ENCODE results near the gene STH.
"Not testable (repeated sequence)": the region's sequence is repeated elsewhere in the genome, so short reads cannot be mapped to it uniquely, and the experiment has no call there.

Gene STH

DNA sequence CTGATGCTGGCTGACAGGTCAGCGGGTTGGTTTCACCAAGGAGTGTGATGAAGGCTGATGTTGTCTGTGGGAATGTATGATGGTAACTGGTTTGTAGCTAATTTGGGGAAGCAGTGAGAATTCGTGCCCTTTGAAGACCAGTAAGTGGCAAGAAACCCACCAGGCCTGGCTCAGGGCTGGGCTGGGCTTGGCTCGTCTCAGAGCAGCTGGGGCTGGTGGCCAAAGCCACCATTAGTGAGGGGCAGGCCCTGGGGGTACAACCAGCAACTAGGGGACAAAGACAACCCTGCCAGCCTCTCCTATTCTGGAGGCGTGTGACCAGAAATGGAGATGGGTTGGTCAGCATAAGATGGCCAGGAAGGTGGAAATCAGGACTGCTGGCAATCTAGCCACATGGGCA, 13.0 kb upstream of the STH start:
- no peak for DNase-seq

DNA sequence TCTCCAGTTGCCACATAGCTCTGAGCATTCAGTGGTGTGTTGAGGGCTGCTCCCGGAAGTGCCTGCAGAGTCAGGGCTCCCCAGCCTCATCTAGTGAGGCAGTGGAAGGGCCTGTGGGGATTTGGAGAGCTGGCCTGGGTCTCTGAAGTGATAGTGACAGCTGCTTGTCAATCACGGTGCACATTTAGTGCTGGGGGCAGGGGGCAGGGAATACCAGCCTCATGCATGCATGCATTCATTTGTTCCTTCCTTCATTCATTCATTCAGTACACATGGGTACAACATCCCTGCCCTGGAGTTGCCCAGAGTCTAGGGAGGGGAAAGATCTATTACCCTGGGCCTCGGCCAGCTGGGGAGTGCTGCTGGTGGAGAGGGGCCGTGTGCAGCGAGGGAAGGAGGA, 11.3 kb upstream of the STH start:
- no peak for DNase-seq

DNA sequence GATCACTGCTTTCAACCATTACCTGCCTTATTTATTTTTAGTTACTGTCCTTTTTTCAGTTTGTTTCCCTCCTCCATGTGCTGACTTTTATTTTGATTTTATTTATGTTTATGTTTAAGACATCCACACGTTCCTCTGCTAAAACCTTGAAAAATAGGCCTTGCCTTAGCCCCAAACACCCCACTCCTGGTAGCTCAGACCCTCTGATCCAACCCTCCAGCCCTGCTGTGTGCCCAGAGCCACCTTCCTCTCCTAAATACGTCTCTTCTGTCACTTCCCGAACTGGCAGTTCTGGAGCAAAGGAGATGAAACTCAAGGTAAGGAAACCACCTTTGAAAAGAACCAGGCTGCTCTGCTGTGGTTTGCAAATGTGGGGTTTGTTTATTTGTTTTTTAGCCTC, 9.3 kb upstream of the STH start:
- no peak for DNase-seq

DNA sequence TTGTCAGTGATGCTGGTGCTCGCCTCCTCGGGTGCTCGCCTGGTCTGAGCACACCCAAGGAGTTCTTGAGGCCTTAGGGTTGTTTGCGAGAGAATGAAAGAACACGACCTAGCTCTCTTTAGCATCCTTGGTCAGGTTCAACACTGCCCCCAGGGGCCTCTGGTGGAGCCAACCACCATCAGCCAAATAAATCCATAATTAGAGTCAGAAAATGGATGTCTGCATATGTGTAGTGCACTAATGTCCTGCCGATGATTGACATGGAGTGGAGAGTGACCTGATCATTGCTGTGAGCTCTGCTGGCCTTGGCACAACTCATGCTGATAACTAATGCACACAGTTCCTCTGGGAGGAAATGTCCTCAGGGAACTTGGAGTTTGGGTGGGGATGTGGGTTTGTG, 8.2 kb upstream of the STH start:
- DNase-seq: no peak

DNA sequence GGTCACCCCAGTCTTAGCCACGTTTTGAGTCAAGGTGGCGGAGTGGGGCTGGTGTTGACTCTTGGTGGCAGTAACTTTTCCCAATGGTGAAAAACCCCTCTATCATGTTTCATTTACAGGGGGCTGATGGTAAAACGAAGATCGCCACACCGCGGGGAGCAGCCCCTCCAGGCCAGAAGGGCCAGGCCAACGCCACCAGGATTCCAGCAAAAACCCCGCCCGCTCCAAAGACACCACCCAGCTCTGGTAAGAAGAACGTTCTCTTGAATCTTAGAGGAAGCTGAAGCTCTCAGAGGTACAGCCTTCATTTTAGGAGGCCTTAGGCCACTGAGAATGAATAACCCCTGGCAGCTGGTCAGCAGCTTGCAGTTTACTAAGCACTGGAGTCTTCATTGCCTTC, 7.7 kb upstream of the STH start:
- DNase-seq: no peak

DNA sequence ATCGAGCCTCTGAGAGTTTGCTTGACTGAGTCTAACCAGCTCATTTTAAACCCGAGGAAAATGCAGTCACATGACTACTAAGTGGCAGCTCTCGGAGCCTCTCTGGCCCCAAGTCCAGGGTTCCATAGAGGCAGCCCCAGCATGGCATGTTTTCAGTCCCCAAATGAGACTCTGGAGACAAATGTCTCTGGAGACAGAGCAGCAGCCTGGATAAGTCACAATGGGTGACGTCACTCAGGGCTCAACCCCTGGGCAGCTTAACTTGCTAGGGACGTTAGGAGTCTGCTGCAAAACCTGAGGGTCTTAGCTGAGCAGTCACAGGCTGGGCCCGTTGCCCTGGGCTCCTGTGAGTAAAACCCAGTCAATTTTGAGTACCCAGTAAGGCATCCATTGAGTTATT, 6.9 kb upstream of the STH start:
- no peak for DNase-seq

DNA sequence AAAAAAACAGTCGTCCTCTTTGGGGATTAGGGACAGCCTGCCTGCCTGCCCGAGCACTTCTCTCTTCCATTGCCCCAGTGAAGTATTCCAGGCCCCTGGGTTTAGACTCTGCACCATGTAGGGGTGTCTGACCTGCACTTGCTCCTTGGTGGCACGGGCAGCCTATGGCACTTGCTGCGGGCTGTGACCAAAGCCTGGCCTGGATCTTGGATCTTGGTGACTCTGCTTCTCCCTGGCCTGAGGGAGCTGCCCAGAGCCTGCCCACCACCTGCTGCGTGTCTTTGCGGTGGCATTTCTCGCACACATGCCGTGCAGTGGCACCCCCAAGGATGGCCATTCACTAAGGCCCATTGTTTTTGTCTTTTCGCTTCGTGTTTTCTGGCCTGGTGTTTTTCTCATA, 6.1 kb upstream of the STH start:
- no peak for DNase-seq

DNA sequence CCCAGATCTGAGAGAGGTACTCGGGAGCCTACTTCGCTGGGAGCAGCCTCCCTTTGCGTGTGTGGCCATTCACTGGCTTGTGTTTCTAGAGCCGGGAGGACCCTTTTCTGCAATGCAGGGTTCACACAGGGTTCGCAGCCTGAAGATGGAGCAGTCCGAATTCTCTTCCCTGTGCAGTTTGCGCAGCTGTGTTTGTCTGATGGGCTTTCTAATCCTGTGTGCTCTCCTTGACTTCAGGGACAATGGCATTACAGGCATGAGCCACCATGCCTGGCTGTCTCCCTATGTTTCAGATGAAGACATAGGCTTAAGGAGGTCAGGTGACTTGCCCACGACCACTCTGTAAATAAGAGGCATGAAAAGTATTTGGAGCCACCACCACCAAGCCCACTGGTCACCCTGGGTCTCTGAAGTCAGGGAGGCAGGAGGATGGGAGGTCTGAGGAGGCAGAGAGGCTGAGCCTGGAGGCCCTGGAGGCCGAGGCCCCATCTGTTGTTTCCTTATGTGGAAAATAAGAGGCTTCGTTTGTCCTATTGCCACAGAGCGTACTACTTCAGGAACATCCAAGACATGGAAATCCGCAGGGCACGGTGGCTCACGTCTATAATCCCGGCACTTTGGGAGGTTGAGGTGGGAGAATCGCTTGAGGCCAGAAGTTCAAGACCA, 5.0 kb upstream of the STH start:
- DNase-seq: no peak

DNA sequence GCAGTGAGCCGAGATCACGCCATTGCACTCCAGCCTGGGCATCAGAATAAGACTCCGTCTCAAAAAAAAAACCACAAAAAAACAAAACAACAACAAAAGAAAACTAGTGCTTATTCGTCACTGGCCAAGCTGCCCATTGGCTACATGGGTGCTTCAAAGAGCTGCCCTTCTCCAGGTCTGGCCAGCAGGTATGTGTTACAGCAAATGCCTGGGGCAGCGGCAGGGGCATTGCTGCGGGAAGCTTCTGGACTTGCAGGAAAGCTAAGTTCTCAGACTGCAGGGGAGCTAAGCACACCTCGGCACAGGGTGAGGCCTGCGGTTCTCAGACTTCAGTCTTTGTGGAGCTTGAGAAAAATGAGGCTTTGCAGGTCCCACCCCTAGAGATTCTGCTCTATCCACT, 4.1 kb upstream of the STH start:
- no peak for DNase-seq

DNA sequence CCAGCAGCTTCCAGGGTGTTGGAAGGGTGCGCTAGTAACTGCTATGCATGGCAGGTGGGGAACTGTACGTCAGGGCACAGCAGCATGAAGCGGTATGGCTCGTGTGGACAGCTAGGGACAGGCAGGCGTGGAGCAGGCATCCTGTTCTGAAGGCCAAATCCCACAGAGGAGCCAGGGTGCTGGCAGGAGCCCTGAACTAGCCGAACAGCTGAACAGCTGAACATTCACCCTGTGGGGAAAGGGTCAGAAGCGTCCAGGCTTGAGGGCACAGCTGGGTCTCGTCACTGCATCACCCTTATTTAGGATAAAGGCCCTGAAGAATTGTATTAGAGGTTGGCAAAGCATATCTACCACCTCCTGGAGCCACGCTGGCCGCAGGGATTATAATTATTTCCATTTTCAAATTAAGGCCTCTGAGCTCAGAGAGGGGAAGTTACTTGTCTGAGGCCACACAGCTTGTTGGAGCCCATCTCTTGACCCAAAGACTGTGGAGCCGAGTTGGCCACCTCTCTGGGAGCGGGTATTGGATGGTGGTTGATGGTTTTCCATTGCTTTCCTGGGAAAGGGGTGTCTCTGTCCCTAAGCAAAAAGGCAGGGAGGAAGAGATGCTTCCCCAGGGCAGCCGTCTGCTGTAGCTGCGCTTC, 3.3 kb upstream of the STH start:
- no peak for DNase-seq

DNA sequence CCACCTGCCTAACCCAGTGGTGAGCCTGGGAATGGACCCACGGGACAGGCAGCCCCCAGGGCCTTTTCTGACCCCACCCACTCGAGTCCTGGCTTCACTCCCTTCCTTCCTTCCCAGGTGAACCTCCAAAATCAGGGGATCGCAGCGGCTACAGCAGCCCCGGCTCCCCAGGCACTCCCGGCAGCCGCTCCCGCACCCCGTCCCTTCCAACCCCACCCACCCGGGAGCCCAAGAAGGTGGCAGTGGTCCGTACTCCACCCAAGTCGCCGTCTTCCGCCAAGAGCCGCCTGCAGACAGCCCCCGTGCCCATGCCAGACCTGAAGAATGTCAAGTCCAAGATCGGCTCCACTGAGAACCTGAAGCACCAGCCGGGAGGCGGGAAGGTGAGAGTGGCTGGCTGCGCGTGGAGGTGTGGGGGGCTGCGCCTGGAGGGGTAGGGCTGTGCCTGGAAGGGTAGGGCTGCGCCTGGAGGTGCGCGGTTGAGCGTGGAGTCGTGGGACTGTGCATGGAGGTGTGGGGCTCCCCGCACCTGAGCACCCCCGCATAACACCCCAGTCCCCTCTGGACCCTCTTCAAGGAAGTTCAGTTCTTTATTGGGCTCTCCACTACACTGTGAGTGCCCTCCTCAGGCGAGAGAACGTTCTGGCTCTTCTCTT, 2.6 kb upstream of the STH start:
- DNase-seq: no peak

DNA sequence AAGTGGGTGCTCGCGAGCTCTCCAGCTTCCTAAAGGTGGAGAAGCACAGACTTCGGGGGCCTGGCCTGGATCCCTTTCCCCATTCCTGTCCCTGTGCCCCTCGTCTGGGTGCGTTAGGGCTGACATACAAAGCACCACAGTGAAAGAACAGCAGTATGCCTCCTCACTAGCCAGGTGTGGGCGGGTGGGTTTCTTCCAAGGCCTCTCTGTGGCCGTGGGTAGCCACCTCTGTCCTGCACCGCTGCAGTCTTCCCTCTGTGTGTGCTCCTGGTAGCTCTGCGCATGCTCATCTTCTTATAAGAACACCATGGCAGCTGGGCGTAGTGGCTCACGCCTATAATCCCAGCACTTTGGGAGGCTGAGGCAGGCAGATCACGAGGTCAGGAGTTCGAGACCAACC, 1.9 kb upstream of the STH start:
- DNase-seq: no peak

DNA sequence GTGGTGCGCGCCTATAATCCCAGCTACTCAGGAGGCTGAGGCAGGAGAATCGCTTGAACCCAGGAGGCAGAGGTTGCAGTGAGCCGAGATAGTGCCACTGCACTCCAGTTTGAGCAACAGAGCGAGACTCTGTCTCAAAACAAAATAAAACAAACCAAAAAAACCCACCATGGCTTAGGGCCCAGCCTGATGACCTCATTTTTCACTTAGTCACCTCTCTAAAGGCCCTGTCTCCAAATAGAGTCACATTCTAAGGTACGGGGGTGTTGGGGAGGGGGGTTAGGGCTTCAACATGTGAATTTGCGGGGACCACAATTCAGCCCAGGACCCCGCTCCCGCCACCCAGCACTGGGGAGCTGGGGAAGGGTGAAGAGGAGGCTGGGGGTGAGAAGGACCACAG, 1.4 kb upstream of the STH start:
- no peak for DNase-seq

DNA sequence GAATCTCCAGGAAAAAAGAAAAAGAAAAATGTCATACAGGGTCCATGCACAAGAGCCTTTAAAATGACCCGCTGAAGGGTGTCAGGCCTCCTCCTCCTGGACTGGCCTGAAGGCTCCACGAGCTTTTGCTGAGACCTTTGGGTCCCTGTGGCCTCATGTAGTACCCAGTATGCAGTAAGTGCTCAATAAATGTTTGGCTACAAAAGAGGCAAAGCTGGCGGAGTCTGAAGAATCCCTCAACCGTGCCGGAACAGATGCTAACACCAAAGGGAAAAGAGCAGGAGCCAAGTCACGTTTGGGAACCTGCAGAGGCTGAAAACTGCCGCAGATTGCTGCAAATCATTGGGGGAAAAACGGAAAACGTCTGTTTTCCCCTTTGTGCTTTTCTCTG, 845 bp downstream of the STH start:
- no peak for DNase-seq

DNA sequence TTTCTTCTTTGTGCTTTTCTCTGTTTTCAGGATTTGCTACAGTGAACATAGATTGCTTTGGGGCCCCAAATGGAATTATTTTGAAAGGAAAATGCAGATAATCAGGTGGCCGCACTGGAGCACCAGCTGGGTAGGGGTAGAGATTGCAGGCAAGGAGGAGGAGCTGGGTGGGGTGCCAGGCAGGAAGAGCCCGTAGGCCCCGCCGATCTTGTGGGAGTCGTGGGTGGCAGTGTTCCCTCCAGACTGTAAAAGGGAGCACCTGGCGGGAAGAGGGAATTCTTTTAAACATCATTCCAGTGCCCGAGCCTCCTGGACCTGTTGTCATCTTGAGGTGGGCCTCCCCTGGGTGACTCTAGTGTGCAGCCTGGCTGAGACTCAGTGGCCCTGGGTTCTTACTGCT, 1.2 kb downstream of the STH start:
- no peak for DNase-seq

DNA sequence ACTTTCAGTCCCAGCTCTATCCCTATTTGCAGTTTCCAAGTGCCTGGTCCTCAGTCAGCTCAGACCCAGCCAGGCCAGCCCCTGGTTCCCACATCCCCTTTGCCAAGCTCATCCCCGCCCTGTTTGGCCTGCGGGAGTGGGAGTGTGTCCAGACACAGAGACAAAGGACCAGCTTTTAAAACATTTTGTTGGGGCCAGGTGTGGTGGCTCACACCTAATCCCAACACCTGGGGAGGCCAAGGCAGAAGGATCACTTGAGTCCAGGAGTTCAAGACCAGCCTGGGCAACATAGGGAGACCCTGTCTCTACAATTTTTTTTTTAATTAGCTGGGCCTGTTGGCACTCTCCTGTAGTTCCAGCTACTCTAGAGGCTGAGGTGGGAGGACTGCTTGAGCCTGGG, 1.7 kb downstream of the STH start:
- no peak for DNase-seq

DNA sequence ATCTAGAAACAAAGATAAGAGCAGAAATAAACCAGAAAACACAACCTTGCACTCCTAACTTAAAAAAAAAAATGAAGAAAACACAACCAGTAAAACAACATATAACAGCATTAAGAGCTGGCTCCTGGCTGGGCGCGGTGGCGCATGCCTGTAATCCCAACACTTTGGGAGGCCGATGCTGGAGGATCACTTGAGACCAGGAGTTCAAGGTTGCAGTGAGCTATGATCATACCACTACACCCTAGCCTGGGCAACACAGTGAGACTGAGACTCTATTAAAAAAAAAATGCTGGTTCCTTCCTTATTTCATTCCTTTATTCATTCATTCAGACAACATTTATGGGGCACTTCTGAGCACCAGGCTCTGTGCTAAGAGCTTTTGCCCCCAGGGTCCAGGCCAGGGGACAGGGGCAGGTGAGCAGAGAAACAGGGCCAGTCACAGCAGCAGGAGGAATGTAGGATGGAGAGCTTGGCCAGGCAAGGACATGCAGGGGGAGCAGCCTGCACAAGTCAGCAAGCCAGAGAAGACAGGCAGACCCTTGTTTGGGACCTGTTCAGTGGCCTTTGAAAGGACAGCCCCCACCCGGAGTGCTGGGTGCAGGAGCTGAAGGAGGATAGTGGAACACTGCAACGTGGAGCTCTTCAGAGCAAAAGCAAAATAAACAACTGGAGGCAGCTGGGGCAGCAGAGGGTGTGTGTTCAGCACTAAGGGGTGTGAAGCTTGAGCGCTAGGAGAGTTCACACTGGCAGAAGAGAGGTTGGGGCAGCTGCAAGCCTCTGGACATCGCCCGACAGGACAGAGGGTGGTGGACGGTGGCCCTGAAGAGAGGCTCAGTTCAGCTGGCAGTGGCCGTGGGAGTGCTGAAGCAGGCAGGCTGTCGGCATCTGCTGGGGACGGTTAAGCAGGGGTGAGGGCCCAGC, 2.6 kb downstream of the STH start:
- DNase-seq: no peak

DNA sequence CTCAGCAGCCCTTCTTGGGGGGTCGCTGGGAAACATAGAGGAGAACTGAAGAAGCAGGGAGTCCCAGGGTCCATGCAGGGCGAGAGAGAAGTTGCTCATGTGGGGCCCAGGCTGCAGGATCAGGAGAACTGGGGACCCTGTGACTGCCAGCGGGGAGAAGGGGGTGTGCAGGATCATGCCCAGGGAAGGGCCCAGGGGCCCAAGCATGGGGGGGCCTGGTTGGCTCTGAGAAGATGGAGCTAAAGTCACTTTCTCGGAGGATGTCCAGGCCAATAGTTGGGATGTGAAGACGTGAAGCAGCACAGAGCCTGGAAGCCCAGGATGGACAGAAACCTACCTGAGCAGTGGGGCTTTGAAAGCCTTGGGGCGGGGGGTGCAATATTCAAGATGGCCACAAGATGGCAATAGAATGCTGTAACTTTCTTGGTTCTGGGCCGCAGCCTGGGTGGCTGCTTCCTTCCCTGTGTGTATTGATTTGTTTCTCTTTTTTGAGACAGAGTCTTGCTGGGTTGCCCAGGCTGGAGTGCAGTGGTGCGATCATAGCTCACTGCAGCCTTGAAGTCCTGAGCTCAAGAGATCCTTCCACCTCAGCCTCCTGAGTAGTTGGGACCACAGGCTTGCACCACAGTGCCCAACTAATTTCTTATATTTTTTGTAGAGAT, 3.4 kb downstream of the STH start:
- no peak for DNase-seq

DNA sequence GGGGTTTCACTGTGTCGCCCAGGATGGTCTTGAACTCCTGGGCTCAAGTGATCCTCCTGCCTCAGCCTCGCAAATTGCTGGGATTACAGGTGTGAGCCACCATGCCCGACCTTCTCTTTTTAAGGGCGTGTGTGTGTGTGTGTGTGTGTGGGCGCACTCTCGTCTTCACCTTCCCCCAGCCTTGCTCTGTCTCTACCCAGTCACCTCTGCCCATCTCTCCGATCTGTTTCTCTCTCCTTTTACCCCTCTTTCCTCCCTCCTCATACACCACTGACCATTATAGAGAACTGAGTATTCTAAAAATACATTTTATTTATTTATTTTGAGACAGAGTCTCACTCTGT, 3.9 kb downstream of the STH start:
- no peak for DNase-seq

DNA sequence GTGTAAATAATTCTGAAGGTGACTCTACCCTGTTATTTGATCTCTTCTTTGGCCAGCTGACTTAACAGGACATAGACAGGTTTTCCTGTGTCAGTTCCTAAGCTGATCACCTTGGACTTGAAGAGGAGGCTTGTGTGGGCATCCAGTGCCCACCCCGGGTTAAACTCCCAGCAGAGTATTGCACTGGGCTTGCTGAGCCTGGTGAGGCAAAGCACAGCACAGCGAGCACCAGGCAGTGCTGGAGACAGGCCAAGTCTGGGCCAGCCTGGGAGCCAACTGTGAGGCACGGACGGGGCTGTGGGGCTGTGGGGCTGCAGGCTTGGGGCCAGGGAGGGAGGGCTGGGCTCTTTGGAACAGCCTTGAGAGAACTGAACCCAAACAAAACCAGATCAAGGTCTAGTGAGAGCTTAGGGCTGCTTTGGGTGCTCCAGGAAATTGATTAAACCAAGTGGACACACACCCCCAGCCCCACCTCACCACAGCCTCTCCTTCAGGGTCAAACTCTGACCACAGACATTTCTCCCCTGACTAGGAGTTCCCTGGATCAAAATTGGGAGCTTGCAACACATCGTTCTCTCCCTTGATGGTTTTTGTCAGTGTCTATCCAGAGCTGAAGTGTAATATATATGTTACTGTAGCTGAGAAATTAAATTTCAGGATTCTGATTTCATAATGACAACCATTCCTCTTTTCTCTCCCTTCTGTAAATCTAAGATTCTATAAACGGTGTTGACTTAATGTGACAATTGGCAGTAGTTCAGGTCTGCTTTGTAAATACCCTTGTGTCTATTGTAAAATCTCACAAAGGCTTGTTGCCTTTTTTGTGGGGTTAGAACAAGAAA, 5.1 kb downstream of the STH start:
- no peak for DNase-seq

DNA sequence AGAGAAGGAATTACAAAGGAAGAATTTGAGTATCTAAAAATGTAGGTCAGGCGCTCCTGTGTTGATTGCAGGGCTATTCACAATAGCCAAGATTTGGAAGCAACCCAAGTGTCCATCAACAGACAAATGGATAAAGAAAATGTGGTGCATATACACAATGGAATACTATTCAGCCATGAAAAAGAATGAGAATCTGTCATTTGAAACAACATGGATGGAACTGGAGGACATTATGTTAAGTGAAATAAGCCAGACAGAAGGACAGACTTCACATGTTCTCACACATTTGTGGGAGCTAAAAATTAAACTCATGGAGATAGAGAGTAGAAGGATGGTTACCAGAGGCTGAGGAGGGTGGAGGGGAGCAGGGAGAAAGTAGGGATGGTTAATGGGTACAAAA, 7.0 kb downstream of the STH start:
- DNase-seq: not testable (repeated sequence)

DNA sequence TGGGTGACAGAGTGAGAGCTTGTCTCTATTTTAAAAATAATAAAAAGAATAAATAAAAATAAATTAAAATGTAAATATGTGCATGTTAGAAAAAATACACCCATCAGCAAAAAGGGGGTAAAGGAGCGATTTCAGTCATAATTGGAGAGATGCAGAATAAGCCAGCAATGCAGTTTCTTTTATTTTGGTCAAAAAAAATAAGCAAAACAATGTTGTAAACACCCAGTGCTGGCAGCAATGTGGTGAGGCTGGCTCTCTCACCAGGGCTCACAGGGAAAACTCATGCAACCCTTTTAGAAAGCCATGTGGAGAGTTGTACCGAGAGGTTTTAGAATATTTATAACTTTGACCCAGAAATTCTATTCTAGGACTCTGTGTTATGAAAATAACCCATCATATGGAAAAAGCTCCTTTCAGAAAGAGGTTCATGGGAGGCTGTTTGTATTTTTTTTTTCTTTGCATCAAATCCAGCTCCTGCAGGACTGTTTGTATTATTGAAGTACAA, 8.5 kb downstream of the STH start:
- no peak for DNase-seq

Data from SIG-M5 (cell line).